Progenitor cell of endocrine pancreas (in vitro differentiated cells): Measurements from ENCODE around the gene MGRN1. TPM values are rescaled to one million over a fixed set of nuclear protein-coding genes. Genes with fewer than 3 reads are reported as not detected.

Experiments
- DNase-seq: peaks from one replicate; pipeline ENCODE4 v3.0.0; 2021; ENCODE audit warnings: low spot score; ENCODE audit not compliant: unreplicated experiment
- H3K27ac Mint-ChIP-seq: 2 replicates; pipeline ENCODE4 v1.8.0; 2021; ENCODE audit warnings: mild to moderate bottlenecking, moderate library complexity, mixed read lengths
- H3K27me3 Mint-ChIP-seq: 2 replicates; pipeline ENCODE4 v1.8.0; 2021; ENCODE audit warnings: mixed read lengths
- H3K36me3 Mint-ChIP-seq: 2 replicates; pipeline ENCODE4 v1.8.0; 2022; ENCODE audit warnings: mixed read lengths; ENCODE audit not compliant: insufficient read depth
- H3K4me1 Mint-ChIP-seq: 2 replicates; pipeline ENCODE4 v1.8.0; 2021; ENCODE audit warnings: low read depth, mixed read lengths
- H3K4me3 Mint-ChIP-seq: 2 replicates; pipeline ENCODE4 v1.8.0; 2021; ENCODE audit warnings: low read depth, mild to moderate bottlenecking, moderate library complexity, mixed read lengths
- H3K9me3 Mint-ChIP-seq: 2 replicates; pipeline ENCODE4 v1.8.0; 2021; ENCODE audit warnings: low read depth, mixed read lengths
- CTCF ChIP-seq: fragments of 200-600 bp; sonication (generic); IDR thresholded peaks from one replicate; pipeline ENCODE4 v1.5.0; 2021; ENCODE audit warnings: antibody characterized with exemption, mild to moderate bottlenecking; ENCODE audit not compliant: unreplicated experiment
- total RNA-seq: library from RNA; stranded (reverse); gene quantifications from 2 replicates; pipeline ENCODE4 v1.2.1, GENCODE V29; 2021

Gene MGRN1
- total RNA-seq, 1 donor from 2014 or later: 104 TPM

GRCh38 chr16:4591706-4592470 is 32.7 kb upstream of the MGRN1 start:
- Mint-ChIP-seq H3K27me3 (peaks cover 11% of the 10 kb centered on the region), H3K9me3 (no peaks in the 10 kb centered on the region), H3K27ac (no peak overlapping the region), H3K36me3 (no peaks in the 10 kb centered on the region), H3K4me1 (no peaks in the 10 kb centered on the region), H3K4me3 (no peak overlapping the region)
- TF ChIP-seq CTCF: no peak
- DNase-seq: no peak

- peak overlapping the region; percentile 16 for H3K27ac Mint-ChIP-seq
- TF ChIP-seq CTCF: no peak
- no peaks in the 10 kb centered on the region for H3K9me3 Mint-ChIP-seq
- peaks cover 12% of the 10 kb centered on the region for H3K27me3 Mint-ChIP-seq
- no peaks in the 10 kb centered on the region for H3K4me1 Mint-ChIP-seq
- H3K36me3 Mint-ChIP-seq: no peaks in the 10 kb centered on the region
- no peak overlapping the region for H3K4me3 Mint-ChIP-seq
- no peak for DNase-seq
Measured at GRCh38 chr16:4593086-4593485, 31.5 kb upstream of the MGRN1 start.

GRCh38 chr16:4594433-4595410 is 29.9 kb upstream of the MGRN1 start:
- H3K9me3 Mint-ChIP-seq: no peaks in the 10 kb centered on the region
- no peak overlapping the region for H3K27ac Mint-ChIP-seq
- H3K4me1 Mint-ChIP-seq: no peaks in the 10 kb centered on the region
- H3K36me3 Mint-ChIP-seq: no peaks in the 10 kb centered on the region
- H3K27me3 Mint-ChIP-seq: peaks cover 16% of the 10 kb centered on the region
- no peak for TF ChIP-seq CTCF
- no peak overlapping the region for H3K4me3 Mint-ChIP-seq
- DNase-seq: no peak

GRCh38 chr16:4597174-4597573 is 27.5 kb upstream of the MGRN1 start:
- H3K36me3 Mint-ChIP-seq: no peaks in the 10 kb centered on the region
- no peak overlapping the region for H3K27ac Mint-ChIP-seq
- no peak overlapping the region for H3K4me3 Mint-ChIP-seq
- DNase-seq: no peak
- H3K4me1 Mint-ChIP-seq: no peaks in the 10 kb centered on the region
- H3K9me3 Mint-ChIP-seq: no peaks in the 10 kb centered on the region
- peaks cover 15% of the 10 kb centered on the region for H3K27me3 Mint-ChIP-seq
- no peak for TF ChIP-seq CTCF

- DNase-seq: no peak
- no peak overlapping the region for H3K27ac Mint-ChIP-seq
- H3K9me3 Mint-ChIP-seq: no peaks in the 10 kb centered on the region
- H3K4me1 Mint-ChIP-seq: no peaks in the 10 kb centered on the region
- H3K27me3 Mint-ChIP-seq: peaks cover 10% of the 10 kb centered on the region
- no peak for TF ChIP-seq CTCF
- no peak overlapping the region for H3K4me3 Mint-ChIP-seq
- no peaks in the 10 kb centered on the region for H3K36me3 Mint-ChIP-seq
Measured at GRCh38 chr16:4599037-4599436, 25.6 kb upstream of the MGRN1 start.
